ENCODE measurements around the gene SLC25A51.

The SLC25A51 gene

GRCh38 chr9:37919956-37920335 lies 16.0 kb upstream of the SLC25A51 start (continued):
- no peak for TF ChIP-seq ZNF488 (tag by site-specific recombination; IDR thresholded peaks at IDR 0.05)
- TF ChIP-seq ZNF423 (tag by site-specific recombination; IDR thresholded peaks at IDR 0.05): no peak
- no peak for TF ChIP-seq PATZ1 (tag by site-specific recombination; IDR thresholded peaks at IDR 0.05)

- no peak overlapping the region for H3K4me3 ChIP-seq (ENCODE audit: low read depth, low read length)
- ChIA-PET POLR2A (no interaction called here), CTCF (no interaction called here)
- H3K27ac ChIP-seq (ENCODE audit: extremely low read depth, low read depth, low read length): no peak overlapping the region
- no peaks in the 10 kb centered on the region for H3K9me3 ChIP-seq (ENCODE audit: control insufficient read depth, insufficient read depth, low read depth, low read length)
- peaks cover 0 to 63% of the 10 kb centered on the region in 2 experiments; a peak in 1 of 3 replicates for H3K36me3 ChIP-seq (ENCODE audit: control insufficient read depth in 2 of 2, insufficient read depth in 1 of 2, low read length in 2 of 2)
- no peaks in the 10 kb centered on the region for H3K4me1 ChIP-seq (ENCODE audit: control insufficient read depth, insufficient read depth, low read length)
- TF ChIP-seq ZBTB7A (tag by site-specific recombination; IDR thresholded peaks at IDR 0.05; ENCODE audit: low read depth) (no peak), MEIS1 (CRISPR knock-in tag; IDR thresholded peaks at IDR 0.05; ENCODE audit: borderline replicate concordance) (no peak), ZNF274 (IDR thresholded peaks at IDR 0.05; ENCODE audit: low read length) (no peak), ZNF274 (tag by site-specific recombination; IDR thresholded peaks at IDR 0.05; ENCODE audit: borderline replicate concordance) (no peak), OVOL3 (tag by site-specific recombination; IDR thresholded peaks at IDR 0.05) (no peak), REPIN1 (tag by site-specific recombination; IDR thresholded peaks at IDR 0.05; ENCODE audit: low read depth) (no peak), ZNF645 (tag by site-specific recombination; IDR thresholded peaks at IDR 0.05) (no peak), ZFP3 (tag by site-specific recombination; IDR thresholded peaks at IDR 0.05; ENCODE audit: low read depth) (no peak), ZNF701 (tag by site-specific recombination; IDR thresholded peaks at IDR 0.05) (no peak), GLI2 (tag by site-specific recombination; IDR thresholded peaks at IDR 0.05; ENCODE audit: borderline replicate concordance, low read depth) (no peak), CTCF (tag by site-specific recombination; IDR thresholded peaks at IDR 0.05) (no peak), SCRT2 (tag by site-specific recombination; IDR thresholded peaks at IDR 0.05) (no peak), ZNF16 (tag by site-specific recombination; IDR thresholded peaks at IDR 0.05; ENCODE audit: low read depth) (no peak), ZNF202 (tag by site-specific recombination; IDR thresholded peaks at IDR 0.05; ENCODE audit: borderline replicate concordance) (no peak), ZSCAN18 (tag by site-specific recombination; IDR thresholded peaks at IDR 0.05) (no peak), YY1 (tag by site-specific recombination; IDR thresholded peaks at IDR 0.05) (no peak), FEZF1 (tag by site-specific recombination; IDR thresholded peaks at IDR 0.05) (no peak), ZNF600 (tag by site-specific recombination; IDR thresholded peaks at IDR 0.05) (no peak), ZSCAN16 (tag by site-specific recombination; IDR thresholded peaks at IDR 0.05) (no peak), KLF1 (tag by site-specific recombination; IDR thresholded peaks at IDR 0.05) (no peak), ZNF530 (tag by site-specific recombination; IDR thresholded peaks at IDR 0.05; ENCODE audit: low read depth) (no peak)
Measured at GRCh38 chr9:37919246-37919955, 15.5 kb upstream of the SLC25A51 start.
